Measurements from ENCODE around the gene C6orf132.

- TF ChIP-seq SETDB1 (IDR thresholded peaks at IDR 0.05; ENCODE audit: insufficient read length, low read length) = no peak
- TF ChIP-seq CTCF (tag by site-specific recombination; IDR thresholded peaks at IDR 0.05) = no peak
- no peak for TF ChIP-seq ZNF624 (tag by site-specific recombination; IDR thresholded peaks at IDR 0.05)
- TF ChIP-seq ZBTB26 (tag by site-specific recombination; optimal IDR thresholded peaks at IDR 0.05) = no peak
- no peak for TF ChIP-seq ZNF280C (tag by site-specific recombination; IDR thresholded peaks at IDR 0.05)
- TF ChIP-seq ZSCAN30 (tag by site-specific recombination; IDR thresholded peaks at IDR 0.05) = no peak
- no peak for TF ChIP-seq ZNF114 (tag by site-specific recombination; IDR thresholded peaks at IDR 0.05)
- no peak for TF ChIP-seq TCF7L2 (IDR thresholded peaks at IDR 0.05; ENCODE audit: borderline replicate concordance, low read depth, low read length)
- TF ChIP-seq ZNF362 (tag by site-specific recombination; IDR thresholded peaks at IDR 0.05) = no peak
Observed at GRCh38 chr6:42156638-42157037, 14.2 kb upstream of the C6orf132 start.
